Erythroblast (primary cell): ENCODE measurements around the gene UNC5A.

ENCODE experiments used
- GATA1 ChIP-seq: IDR thresholded peaks from 2 replicates; pipeline ENCODE4 v1.6.1; 2011; ENCODE audit warnings: low read depth, mild to moderate bottlenecking, control low read depth, low read length, moderate library complexity
- POLR2A ChIP-seq: IDR thresholded peaks from 2 replicates; pipeline ENCODE4 v1.6.1; 2011; ENCODE audit warnings: mild to moderate bottlenecking, low read length

DNA sequence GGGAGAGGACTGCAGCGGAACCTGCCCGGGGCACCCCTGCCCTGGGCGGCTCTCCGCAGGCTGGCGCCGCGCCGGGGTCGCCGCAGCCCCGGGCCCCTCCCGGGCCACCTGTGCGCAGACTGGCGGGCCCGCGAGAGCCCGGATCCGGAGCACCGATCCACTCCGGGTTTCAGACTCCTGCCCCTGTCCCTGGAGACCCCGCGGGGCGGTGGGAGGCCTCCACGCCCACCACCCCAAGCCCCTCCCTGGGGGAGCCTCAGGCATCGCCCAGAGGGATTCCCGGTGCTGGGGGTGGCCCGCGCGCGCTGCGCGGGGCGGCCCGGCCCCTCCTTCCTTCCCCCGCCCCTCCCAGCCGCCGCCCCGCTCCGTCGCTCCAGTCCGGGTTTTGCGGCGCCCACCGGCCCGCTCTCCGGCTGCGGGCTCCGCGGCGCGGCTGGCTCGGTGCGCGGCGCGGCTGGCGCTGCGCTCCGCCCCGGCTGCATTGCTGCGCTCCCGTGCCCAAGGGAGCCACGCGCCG lies at the start of gene UNC5A:
- no peak for TF ChIP-seq POLR2A
- TF ChIP-seq GATA1, result no peak
